Esophagus muscularis mucosa (tissue), 4 donors: ENCODE data around the gene FRMD5.

Experiments
- EP300 ChIP-seq: sonication (generic); formaldehyde crosslinking; IDR thresholded peaks from one replicate; pipeline ENCODE4 v1.6.1; 2017; ENCODE audit warnings: antibody characterized with exemption
- POLR2A ChIP-seq: fragments of 450-650 bp; IDR thresholded peaks from one replicate; pipeline ENCODE4 v1.6.1; 2017; ENCODE audit warnings: antibody characterized with exemption, moderate library complexity, mild to moderate bottlenecking, low read depth
- TF ChIP-seq, protein P1 (sequence below), 3 experiments: fragments of 200-600 bp in 2 of 3; fragments of 450-650 bp in 1 of 3; sonication (generic) in 2 of 3; IDR thresholded peaks; one replicate each; pipeline ENCODE4 v1.5.1; 2017 to 2019; ENCODE audit warnings: antibody characterized with exemption in 3 of 3, mild to moderate bottlenecking in 2 of 3, moderate library complexity in 1 of 3

DNA sequence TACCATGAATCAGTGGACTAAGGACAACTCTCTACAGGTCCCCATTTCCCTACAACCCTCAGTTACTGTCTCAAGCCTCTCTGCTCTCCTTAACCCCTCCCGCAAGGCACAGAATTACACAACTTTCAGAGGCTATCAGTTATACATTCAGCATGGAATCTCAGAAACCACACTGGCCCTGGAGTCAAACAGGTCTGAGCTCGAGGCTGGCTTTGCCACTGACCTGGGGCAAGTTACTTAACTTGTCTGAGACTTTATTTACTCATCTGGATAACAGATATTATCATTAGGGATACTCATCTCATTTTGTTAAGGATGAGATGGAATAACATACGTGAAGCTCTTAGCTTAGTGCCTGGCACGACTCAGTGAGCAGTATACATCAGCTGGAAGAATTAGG, 273.1 kb downstream of the FRMD5 start:
- TF ChIP-seq, protein P1, sequence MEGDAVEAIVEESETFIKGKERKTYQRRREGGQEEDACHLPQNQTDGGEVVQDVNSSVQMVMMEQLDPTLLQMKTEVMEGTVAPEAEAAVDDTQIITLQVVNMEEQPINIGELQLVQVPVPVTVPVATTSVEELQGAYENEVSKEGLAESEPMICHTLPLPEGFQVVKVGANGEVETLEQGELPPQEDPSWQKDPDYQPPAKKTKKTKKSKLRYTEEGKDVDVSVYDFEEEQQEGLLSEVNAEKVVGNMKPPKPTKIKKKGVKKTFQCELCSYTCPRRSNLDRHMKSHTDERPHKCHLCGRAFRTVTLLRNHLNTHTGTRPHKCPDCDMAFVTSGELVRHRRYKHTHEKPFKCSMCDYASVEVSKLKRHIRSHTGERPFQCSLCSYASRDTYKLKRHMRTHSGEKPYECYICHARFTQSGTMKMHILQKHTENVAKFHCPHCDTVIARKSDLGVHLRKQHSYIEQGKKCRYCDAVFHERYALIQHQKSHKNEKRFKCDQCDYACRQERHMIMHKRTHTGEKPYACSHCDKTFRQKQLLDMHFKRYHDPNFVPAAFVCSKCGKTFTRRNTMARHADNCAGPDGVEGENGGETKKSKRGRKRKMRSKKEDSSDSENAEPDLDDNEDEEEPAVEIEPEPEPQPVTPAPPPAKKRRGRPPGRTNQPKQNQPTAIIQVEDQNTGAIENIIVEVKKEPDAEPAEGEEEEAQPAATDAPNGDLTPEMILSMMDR (IDR thresholded peaks at IDR 0.05), result no peak
- TF ChIP-seq POLR2A (no peak), EP300 (no peak)
